Ishikawa (cell line): Measurements from ENCODE around the gene MYO5C.

Experiments
- CREB1 ChIP-seq: IDR thresholded peaks from 2 replicates; pipeline ENCODE4 v1.6.1; 2012; ENCODE audit warnings: low read depth
- EGR1 ChIP-seq: IDR thresholded peaks from 2 replicates; pipeline ENCODE4 v1.6.1; 2012
- EP300 ChIP-seq: IDR thresholded peaks from 2 replicates; pipeline ENCODE4 v1.6.1; 2012; ENCODE audit warnings: borderline replicate concordance
- TAF1 ChIP-seq: IDR thresholded peaks from 2 replicates; pipeline ENCODE4 v1.6.1; 2012; ENCODE audit warnings: low read depth, mild to moderate bottlenecking
- TEAD4 ChIP-seq: IDR thresholded peaks from 2 replicates; pipeline ENCODE4 v1.6.1; 2012
- YY1 ChIP-seq: IDR thresholded peaks from 2 replicates; pipeline ENCODE4 v1.6.1; 2012; ENCODE audit warnings: low read depth
- ZBTB7A ChIP-seq: IDR thresholded peaks from 2 replicates; pipeline ENCODE4 v1.6.1; 2012; ENCODE audit warnings: low read depth
- TF ChIP-seq, protein P1 (sequence below): IDR thresholded peaks from 2 replicates; pipeline ENCODE4 v1.6.1; 2012; ENCODE audit warnings: low read depth, mild to moderate bottlenecking

DNA sequence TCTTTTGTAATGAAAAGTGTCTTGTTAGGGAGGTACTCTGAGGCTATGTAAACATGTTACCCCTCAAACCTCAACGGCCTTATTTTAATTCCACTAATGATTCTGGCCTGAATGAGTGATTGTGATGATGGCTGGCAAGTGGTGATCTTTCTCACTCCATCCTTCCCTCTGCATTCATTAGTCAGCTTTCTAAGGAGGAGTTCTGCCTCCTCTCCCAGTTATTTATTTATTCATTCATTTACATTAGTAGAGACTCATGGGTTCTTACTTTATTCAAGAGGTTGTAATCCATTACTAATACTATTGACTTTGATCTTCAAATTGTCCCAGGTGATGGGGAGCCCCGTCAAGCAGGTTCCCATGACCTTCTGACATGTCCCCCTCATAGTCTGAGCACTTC lies 139.7 kb downstream of the MYO5C start:
- TF ChIP-seq TEAD4 (no peak), ZBTB7A (no peak), EP300 (no peak), YY1 (no peak), EGR1 (no peak), TAF1 (no peak), CREB1 (no peak)
- TF ChIP-seq, protein P1, sequence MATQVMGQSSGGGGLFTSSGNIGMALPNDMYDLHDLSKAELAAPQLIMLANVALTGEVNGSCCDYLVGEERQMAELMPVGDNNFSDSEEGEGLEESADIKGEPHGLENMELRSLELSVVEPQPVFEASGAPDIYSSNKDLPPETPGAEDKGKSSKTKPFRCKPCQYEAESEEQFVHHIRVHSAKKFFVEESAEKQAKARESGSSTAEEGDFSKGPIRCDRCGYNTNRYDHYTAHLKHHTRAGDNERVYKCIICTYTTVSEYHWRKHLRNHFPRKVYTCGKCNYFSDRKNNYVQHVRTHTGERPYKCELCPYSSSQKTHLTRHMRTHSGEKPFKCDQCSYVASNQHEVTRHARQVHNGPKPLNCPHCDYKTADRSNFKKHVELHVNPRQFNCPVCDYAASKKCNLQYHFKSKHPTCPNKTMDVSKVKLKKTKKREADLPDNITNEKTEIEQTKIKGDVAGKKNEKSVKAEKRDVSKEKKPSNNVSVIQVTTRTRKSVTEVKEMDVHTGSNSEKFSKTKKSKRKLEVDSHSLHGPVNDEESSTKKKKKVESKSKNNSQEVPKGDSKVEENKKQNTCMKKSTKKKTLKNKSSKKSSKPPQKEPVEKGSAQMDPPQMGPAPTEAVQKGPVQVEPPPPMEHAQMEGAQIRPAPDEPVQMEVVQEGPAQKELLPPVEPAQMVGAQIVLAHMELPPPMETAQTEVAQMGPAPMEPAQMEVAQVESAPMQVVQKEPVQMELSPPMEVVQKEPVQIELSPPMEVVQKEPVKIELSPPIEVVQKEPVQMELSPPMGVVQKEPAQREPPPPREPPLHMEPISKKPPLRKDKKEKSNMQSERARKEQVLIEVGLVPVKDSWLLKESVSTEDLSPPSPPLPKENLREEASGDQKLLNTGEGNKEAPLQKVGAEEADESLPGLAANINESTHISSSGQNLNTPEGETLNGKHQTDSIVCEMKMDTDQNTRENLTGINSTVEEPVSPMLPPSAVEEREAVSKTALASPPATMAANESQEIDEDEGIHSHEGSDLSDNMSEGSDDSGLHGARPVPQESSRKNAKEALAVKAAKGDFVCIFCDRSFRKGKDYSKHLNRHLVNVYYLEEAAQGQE, result no peak
